Activated CD8-positive, alpha-beta memory T cell treated with anti-CD3 and anti-CD28 coated beads for 36 hours (primary cell): ENCODE data around the gene LCN15. TPM values are rescaled to one million over a fixed set of nuclear protein-coding genes. Genes with fewer than 3 reads are reported as not detected.
"Not testable (repeated sequence)": the region's sequence is repeated elsewhere in the genome, so short reads cannot be mapped to it uniquely, and the experiment has no call there.

ENCODE experiments used
- CTCF ChIA-PET: fragments of 350-600 bp; sonication (Branson Sonifier 250); formaldehyde crosslinking; loops from one replicate; lab custom pipeline; 2021; ENCODE audit warnings: antibody characterized with exemption; lab: Charles Lee
- POLR2A ChIA-PET: fragments of 350-600 bp; sonication (Branson Sonifier 250); formaldehyde crosslinking; loops from one replicate; lab custom pipeline; 2021; ENCODE audit warnings: antibody characterized with exemption; lab: Charles Lee
- total RNA-seq, 2 experiments: library from RNA; stranded (reverse); gene quantifications; one replicate each; pipeline ENCODE4 v1.2.3, GENCODE V29; 2021

LCN15 gene
- total RNA-seq, 2 experiments from 2014 or later: not detected

DNA sequence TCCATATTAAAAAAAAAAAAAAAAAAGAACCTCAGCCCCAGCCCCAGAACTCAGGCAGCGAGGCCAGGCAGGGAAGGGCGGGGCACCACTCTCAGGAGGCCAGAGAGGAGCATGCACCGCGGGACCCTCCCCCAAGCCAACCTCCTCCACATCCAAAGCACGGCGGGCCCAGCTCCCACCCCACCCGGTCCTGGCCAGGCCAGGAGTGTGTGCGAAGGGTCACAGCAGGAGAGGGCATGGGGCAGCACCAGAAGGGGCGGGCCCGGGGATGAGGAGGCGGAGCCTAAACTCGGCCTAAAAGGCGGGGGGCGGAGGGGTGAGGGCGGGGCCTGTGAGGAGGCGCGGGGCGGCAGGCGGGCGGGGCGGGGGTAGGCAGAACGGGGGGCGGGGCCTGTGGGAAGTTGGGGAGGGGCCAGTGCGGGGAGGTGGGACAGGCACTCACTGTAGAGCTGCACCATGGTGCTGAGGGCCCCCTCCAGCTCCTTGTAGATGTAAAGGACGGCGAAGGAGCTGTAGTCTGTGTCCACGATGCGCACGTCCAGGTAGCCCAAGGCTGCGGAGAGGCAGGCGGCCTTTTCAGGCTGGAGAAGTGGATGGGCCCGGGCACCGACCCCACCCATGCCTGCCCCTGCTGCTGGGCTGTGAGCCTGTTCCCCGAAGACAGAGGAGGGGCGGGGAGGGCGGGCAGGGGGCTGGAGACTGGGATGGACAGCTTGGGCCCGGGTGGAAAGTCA is 1.2 kb downstream of the LCN15 start:
- ChIA-PET CTCF (interaction anchor here (0.6 to 0.8 kb wide), 2 partner anchors 8 to 12 kb away, joined by 3 read pairs; no protein-coding TSS in a partner anchor), POLR2A (no interaction called here)

DNA sequence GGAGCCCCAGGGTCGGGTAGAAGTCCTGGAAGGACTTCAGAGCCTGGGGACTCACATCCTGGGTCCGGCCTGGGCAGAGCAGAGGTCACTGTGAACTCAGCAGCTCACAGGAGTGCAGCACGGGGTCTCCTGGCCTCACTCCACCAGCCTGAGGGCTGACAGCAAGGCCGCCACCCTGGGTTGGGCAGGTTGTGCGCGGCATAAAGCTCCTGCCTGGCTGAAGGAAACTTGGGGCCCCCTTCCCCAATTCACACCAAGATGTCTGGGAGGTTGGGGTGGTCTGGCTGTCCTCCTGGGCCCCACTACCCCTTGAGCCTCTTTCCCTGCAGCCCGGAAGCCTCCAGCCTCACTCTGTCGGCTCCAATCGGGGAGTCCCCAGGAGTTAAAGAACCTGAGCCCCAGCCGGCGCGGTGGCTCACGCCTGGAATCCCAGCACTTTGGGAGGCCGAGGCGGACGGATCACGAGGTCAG is 2.1 kb downstream of the LCN15 start:
- POLR2A ChIA-PET: no interaction called here
- CTCF ChIA-PET: interaction anchor here (0.6 kb wide), 1 partner anchor 13 kb away, joined by 3 read pairs; no protein-coding TSS in a partner anchor

DNA sequence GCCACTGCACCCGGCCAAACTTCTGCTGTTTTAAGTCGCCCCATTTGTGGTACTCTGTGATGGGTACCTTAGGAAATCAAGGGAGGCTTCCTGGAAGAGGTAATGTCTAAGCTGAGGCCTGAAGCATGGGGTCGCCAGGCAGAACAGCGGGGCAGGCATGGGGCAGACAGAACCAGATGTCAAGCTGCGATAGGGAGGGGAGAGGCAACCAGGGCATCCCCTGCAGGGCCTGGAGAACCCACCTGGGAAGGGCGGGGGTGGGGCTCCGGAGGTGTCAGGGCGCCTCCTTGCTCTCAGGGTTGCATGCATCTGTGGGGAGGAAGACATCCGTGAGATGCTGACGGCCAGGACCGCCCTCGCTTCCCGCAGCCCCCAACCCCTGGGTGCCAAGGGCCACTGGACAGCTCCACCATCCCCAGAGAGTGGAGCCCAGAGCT is 2.8 kb downstream of the LCN15 start:
- POLR2A ChIA-PET: no interaction called here
- CTCF ChIA-PET: no interaction called here

DNA sequence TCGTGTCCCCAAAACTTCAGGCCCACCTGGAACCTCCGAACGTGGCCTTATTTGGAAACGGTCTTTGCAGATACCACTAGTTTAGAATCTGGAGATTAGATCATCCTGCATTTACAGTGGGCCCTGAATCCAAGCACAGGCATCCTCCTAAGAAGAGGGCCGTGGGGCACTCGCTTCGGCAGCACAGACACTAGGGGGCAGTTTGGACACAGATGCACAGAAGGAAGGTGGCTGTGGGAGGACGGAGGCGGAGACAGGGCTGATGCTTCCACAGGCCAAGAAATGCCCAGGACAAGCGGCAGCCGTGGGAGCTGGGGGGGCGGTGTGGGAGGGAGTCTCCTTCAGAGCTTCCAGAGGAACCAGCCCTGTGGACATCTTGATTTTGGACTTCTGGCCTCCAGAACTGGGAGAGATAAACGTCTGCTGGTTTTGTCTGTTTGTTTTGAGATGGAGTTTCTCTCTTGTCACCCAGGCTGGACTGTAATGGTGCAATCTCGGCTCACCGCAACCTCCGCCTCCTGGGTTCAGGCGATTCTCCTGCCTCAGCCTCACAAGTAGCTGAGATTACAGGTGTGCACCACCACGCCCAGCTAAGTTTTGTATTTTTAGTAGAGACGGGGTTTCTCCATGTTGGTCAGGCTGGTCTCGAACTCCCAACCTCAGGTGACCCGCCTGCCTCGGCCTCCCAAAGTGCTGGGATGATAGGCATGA is 3.3 kb downstream of the LCN15 start:
- POLR2A ChIA-PET: not testable (repeated sequence)
- CTCF ChIA-PET: interaction anchor here (0.9 to 1.2 kb wide), 2 partner anchors 12 to 16 kb away, joined by 3 read pairs; no protein-coding TSS in a partner anchor

DNA sequence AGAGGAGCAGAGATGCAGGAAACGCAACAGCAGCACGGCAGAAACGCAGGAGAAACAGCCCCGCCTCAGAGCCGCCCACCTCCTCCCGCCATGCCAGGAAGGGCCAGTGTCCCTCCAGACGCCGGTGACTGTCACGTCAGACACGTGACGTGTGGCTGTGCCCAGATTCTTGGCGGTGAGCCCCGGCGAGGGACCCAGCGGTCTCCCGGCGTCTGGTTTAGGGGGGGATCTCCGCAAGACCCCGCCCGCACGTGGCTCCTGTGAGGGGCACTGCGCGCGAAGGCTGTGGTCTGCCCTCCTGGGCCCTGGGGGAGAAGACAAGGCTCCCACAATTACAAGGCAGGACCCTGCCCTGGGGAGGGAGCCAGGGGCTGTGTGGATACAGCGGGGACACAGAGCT is 3.9 kb downstream of the LCN15 start:
- ChIA-PET CTCF (interaction anchor here (0.9 to 1.2 kb wide), 2 partner anchors 12 to 16 kb away, joined by 3 read pairs; no protein-coding TSS in a partner anchor), POLR2A (no interaction called here)

DNA sequence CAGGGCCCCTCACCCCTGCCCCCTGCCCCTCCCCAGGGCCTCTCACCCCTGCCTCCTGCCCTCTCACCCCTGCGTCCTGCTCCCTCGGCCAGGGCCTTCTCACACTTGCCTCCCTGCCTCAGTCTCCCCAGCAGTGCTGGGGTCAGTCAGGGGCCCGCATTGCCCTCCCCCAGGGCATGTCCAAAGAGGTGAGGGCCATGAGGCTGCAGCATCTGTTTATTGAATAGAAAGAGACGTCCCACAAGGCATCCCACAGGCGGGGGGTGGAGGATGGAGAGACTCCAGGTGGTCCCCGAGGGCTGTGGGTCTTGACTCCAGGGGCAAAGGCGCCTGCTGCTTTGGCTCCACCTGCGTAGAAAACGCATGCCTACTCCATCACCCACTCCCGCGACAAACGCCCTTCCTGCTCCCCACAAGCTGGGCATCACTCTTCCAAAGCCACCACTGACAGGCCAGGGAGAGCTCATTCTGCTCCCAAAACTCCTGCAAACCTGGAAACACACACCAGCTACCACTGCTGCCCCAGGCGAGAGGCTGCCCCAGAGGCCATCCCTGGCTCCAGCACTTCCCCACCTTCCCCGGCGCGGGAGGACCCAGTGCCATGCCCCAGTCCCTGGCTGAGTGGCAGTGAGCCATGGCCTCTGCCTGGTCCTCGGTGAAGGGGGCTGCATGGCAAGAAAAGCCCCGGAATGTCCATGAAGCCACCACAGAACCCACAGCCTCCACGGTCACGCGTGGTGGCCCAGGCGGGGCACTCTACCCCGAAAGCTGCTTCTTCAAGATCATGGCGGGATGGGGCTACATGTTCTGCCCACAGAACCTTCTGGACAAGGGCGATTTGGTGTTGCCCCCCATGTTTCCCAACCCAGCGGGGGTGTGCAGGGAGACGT is 4.6 kb downstream of the LCN15 start:
- ChIA-PET CTCF (interaction anchor here (0.9 to 1.2 kb wide), 2 partner anchors 13 to 15 kb away, joined by 3 read pairs; no protein-coding TSS in a partner anchor), POLR2A (no interaction called here)

DNA sequence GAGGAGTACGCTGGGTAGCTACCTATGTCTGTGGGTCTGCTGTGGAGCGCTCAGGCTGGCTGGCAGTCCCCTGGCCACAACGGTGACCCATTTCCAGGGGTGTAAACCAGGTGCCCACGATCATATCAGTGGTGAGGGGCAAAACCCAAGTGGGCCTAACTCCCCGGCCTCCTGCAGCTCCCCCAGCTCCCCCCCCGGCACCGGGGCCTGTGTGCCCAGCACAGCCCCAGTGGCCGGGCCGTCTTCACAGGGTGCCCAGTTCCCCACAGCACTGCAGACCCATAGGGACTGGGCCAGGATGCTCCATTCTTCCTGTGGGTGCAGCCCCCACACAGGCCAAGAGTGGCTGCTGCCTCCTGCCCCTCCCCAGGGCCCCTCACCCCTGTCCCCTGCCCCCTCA is 5.3 kb downstream of the LCN15 start:
- ChIA-PET CTCF (interaction anchor here (0.7 to 1.8 kb wide), 4 partner anchors 17 to 122 kb away, joined by 3 to 8 read pairs (median 4); no protein-coding TSS in a partner anchor), POLR2A (no interaction called here)

DNA sequence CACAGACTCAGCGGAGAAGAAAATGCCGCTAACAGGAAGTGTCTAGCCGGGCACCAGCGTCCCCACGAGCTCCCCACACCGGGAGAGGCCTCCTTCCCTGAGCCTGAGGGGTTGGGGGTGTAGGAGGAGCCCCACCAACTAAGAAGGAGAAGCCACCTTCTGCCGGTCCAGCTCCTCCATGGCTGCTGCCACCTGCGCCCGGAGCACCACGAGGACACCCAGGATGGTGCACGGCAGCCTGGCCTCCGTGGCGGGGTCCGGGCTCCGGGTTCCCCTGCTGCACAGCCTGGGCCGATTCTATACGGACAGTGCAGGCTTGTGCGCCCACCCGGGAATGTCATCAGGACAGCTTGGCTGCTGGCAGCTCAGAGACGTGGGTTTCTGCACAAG is 6.6 kb downstream of the LCN15 start:
- ChIA-PET CTCF (interaction anchor here (0.9 to 1.8 kb wide), 5 partner anchors 16 to 40 kb away, joined by 3 to 8 read pairs (median 3); no protein-coding TSS in a partner anchor), POLR2A (no interaction called here)

DNA sequence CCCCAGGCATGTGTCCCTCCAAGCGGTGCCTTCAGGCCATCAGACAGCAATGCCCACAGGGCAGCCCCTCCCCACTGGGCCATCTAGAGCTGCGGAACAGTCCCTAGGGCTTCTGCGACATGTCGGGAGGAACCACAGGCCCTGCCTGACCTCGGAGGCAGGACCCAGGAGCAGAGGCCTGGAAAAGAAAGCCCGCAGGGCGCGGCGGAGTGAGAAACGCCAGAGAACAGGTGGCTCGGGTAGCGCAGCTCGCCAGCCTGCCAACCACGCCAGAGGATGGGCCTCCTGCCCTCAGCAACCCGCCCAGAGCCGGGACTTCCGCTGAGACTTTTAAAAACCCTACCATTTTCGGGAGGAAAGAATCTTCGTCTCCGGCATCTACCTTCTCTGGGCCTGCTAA is 7.0 kb downstream of the LCN15 start:
- POLR2A ChIA-PET: interaction anchor here (0.6 kb wide), 1 partner anchor 331 kb away, joined by 3 read pairs; no protein-coding TSS in a partner anchor
- CTCF ChIA-PET: interaction anchor here (0.9 to 1.8 kb wide), 4 partner anchors 16 to 39 kb away, joined by 3 to 8 read pairs (median 3); no protein-coding TSS in a partner anchor

DNA sequence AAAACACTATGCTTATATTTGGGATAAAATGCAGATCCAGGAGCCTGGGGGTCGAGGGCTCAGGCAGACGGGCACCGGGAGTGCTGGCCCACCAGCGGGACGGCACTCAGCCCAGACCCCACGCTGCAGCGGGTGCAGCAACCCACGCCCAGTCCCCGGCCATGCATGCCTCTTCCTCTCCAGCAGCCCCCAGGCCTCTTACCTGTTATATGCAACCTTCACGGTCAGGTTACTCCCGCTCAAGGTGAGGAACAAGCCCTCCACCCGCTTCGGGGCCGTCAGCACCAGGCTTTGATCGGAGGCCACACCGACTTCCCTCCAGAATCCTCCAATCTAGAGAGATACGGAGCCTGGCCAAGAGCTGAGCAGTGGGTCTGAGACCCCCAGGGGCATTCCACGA is 7.5 kb downstream of the LCN15 start:
- POLR2A ChIA-PET: interaction anchor here (0.6 kb wide), 1 partner anchor 331 kb away, joined by 3 read pairs; no protein-coding TSS in a partner anchor
- CTCF ChIA-PET: no interaction called here

DNA sequence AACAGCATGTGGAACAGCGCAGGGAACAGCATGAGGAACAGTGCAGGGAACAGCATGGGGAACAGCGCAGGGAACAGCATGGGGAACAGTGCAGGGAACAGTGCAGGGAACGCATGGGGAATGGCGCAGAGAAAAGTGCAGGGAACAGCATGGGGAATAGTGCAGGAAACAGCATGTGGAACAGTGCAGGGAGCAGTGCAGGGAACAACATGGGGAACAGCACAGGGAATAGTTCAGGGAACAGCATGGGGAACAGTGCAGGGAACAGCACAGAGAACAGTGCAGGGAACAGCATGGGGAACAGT is 8.2 kb downstream of the LCN15 start:
- POLR2A ChIA-PET: no interaction called here
- CTCF ChIA-PET: no interaction called here

DNA sequence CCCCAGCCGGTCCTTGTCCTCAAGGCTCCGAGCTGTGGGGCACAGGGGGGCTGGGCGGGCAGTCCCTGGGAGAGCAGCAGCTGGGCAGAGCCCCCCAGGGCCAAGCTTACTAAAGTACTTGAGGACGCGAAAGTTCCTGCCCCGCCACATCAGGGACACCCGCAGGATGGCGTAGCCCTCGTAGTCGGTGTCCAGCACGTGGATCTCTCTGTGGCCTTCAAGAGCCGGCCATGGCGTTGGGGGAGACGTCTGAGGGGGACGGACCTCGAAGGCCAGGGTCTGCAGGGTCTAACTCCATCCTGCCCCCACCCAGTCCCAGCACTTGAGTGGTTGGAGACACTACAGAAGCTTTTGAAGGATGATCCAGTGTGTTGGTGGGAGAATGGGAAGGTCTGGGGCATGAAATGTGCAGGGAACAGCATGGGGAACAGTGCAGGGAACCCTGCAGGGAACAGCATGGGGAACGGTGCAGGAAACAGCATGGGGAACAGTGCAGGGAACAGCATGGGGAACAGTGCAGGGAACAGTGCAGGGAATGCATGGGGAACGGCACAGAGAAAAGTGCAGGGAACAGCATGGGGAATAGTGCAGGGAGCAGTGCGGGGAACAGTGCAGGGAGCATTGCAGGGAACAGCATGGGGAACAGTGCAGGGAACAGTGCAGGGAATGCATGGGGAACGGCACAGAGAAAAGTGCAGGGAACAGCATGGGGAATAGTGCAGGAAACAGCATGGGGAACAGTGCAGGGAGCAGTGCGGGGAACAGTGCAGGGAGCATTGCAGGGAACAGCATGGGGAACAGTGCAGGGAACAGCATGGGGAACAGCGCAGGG is 8.8 kb downstream of the LCN15 start:
- CTCF ChIA-PET: interaction anchor here (1.3 kb wide), 1 partner anchor 8 kb away, joined by 3 read pairs; no protein-coding TSS in a partner anchor

DNA sequence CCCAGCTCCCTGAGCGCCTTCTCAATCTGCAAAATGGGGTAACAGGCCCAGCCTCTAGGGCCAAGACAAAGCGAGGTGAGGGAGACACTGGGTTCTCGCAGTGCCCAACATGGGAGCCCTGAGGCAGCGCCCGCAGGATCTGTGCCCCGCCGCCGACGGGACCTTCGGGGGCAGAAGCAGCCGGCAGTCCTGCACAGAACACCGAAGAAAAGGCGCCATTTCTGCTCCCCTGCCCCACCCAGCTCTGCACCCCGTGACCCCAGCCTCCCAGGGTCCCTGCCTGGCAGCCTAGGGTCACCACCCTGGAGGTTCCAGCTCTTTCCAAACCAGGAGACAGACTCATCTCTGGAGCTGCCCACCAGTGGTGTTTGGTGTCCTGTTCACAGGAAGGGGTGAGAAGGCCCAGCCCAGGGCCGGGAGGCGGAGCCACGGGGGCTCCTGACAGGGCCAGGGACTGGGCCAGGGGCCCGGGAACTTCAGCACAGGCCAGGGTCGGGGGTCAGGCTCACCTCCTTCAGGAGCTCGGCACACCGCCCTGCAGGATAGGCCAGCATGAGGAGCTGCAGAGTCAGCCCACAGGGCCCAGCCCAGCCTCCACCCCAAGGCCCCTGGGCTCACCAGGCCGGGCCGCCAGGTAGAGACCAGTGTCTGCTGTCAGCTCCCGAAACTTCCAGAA is 9.6 kb downstream of the LCN15 start:
- ChIA-PET CTCF (interaction anchor here (1.3 kb wide), 1 partner anchor 9 kb away, joined by 3 read pairs; no protein-coding TSS in a partner anchor), POLR2A (no interaction called here)

More for the DNA sequence above, 8.8 kb downstream of the LCN15 start:
- POLR2A ChIA-PET: not testable (repeated sequence)

DNA sequence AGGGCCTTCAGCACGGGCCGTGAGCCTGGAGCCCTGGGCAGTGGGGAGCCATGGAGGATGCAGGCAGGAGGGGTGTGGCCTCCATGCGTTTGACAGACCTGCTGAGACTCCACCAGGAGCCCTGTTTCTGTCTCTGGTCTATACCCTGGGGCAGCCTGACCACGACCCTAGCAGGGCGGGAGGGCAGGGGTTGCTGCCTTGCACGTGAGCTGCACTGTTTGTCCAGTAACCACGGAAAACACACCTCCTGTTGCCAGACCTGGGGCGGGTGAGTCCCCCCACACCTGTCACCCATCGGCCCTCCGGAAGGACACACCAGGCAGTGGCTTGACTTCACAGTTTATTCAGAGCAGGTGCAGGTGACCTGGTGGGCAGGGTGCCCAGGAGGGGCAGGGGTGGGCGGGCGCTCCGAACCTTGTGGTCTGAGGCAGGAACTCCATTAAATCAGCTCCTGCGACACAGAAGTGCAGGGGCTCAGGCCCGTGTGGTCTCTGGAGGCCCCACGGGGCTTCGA is 10.2 kb downstream of the LCN15 start:
- POLR2A ChIA-PET: no interaction called here
- CTCF ChIA-PET: interaction anchor here (1.3 kb wide), 1 partner anchor 10 kb away, joined by 3 read pairs; no protein-coding TSS in a partner anchor

DNA sequence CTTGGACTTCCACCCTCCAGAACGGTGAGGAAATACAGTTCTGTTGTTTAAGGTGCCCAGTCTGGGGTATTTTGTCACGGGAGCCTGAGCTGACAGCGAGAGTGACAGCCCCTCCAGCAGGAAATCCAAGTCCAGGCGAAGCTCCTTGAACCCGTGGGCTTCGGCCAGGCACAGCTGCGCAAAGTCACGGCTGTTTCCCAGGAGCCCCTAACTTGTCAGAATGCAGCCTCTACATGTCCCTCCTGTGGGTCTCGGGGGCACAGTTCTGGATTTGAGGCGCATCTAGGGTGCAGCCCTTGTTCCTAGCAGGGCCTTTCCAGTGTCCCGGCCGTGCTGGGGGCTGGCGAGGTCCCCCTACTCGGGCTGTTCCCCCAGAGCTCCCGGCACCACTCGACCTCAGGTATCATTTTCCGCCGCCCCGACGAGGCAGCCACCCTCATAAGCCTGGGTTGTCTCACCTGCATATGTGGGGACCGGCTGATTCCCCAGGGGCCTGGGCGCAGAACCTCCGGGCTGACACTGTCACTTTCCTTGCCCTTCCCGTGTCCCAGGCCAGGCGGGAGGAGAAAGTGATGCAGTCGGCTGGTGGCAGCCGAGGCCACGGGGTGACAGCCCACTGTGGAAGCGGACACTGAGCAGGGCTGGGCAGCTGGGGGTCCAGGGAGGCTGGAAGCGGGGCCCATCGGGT is 10.8 kb downstream of the LCN15 start:
- ChIA-PET CTCF (no interaction called here), POLR2A (no interaction called here)

DNA sequence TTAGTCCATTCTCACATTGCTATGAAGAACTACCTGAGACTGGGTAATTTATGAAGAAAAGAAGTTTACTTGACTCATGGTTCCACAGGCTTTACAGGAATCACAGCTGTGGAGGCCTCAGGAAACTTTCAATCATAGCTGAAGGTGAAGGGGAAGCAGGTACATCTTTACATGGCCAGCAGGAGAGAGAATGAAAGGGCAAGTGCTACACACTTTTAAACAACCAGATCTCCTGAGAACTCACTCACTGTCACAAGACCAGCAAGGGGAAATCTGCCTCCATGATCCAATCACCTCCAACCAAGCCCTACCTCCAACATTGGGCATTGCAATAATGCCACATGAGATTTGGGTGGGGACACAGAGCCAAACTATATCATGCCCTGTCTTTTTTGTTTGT is 12.5 kb downstream of the LCN15 start:
- POLR2A ChIA-PET: no interaction called here
- CTCF ChIA-PET: interaction anchor here (0.5 to 1.6 kb wide), 2 partner anchors 14 to 214 kb away, joined by 4 to 6 read pairs; no protein-coding TSS in a partner anchor
